Neuronal stem cell (in vitro differentiated cells): ENCODE measurements around the gene TMEM82.

ENCODE experiments used
- DNase-seq: peaks from one replicate; pipeline ENCODE4 v3.0.0-alpha.2; 2013; ENCODE audit warnings: low spot score
- H2AFZ ChIP-seq: one replicate; pipeline ENCODE4 v1.6.1; 2013; ENCODE audit warnings: mild to moderate bottlenecking, low read length, inconsistent platforms
- H2AK5ac ChIP-seq: 2 replicates; pipeline ENCODE4 v1.6.1; 2013; ENCODE audit warnings: low read depth, mild to moderate bottlenecking, inconsistent platforms, low read length, moderate library complexity, mixed read lengths
- H2BK120ac ChIP-seq: 2 replicates; pipeline ENCODE4 v1.6.1; 2013; ENCODE audit warnings: low read depth, mild to moderate bottlenecking, inconsistent platforms, low read length, moderate library complexity, mixed read lengths
- H2BK12ac ChIP-seq: one replicate; pipeline ENCODE4 v1.6.1; 2013; ENCODE audit warnings: low read length, inconsistent platforms
- H2BK15ac ChIP-seq: 2 replicates; pipeline ENCODE4 v1.6.1; 2013; ENCODE audit warnings: mild to moderate bottlenecking, low read length, inconsistent platforms, mixed read lengths
- H2BK5ac ChIP-seq: one replicate; pipeline ENCODE4 v1.6.1; 2013; ENCODE audit warnings: inconsistent platforms, mild to moderate bottlenecking, low read length, moderate library complexity
- H3K14ac ChIP-seq: one replicate; pipeline ENCODE4 v1.6.1; 2013; ENCODE audit warnings: low read length, inconsistent platforms
- H3K18ac ChIP-seq: 2 replicates; pipeline ENCODE4 v1.6.1; 2013; ENCODE audit warnings: low read length, inconsistent platforms
- H3K23ac ChIP-seq: 2 replicates; pipeline ENCODE4 v1.6.1; 2013; ENCODE audit warnings: low read depth, mild to moderate bottlenecking, mixed read lengths, low read length, inconsistent platforms; ENCODE audit not compliant: poor library complexity
- H3K27ac ChIP-seq: replicated peaks from 3 replicates; pipeline ENCODE4 v1.5.1; 2013; ENCODE audit warnings: low read length, inconsistent platforms
- H3K27me3 ChIP-seq, 3 experiments: 2 replicates each; pipeline ENCODE4 v1.6.1; 2013; ENCODE audit warnings: low read length in 3 of 3, mild to moderate bottlenecking in 2 of 3, inconsistent platforms in 1 of 3, low read depth in 1 of 3, mixed read lengths in 1 of 3, moderate library complexity in 1 of 3; ENCODE audit not compliant: control insufficient read depth in 3 of 3, insufficient read depth in 3 of 3
- H3K36me3 ChIP-seq, 2 donors: replicated peaks in 1 of 2; 2 replicates each; pipeline ENCODE4 v1.6.1; 2013; ENCODE audit warnings: low read length in 2 of 2; ENCODE audit not compliant: control insufficient read depth in 2 of 2, insufficient read depth in 2 of 2
- H3K4ac ChIP-seq: 2 replicates; pipeline ENCODE4 v1.6.1; 2013; ENCODE audit warnings: inconsistent platforms, mild to moderate bottlenecking, low read length, moderate library complexity
- H3K4me1 ChIP-seq, 2 donors: 1 replicate in 1 of 2; 2 replicates in 1 of 2; pipeline ENCODE4 v1.6.1; 2013; ENCODE audit warnings: low read length in 2 of 2, low read depth in 1 of 2; ENCODE audit not compliant: control insufficient read depth in 2 of 2, insufficient read depth in 1 of 2
- H3K4me2 ChIP-seq: one replicate; pipeline ENCODE4 v1.6.1; 2013; ENCODE audit warnings: mild to moderate bottlenecking, low read length, inconsistent platforms; ENCODE audit not compliant: insufficient read depth, poor library complexity, severe bottlenecking
- H3K4me3 ChIP-seq, 2 donors: 2 replicates each; pipeline ENCODE4 v1.5.1; 2013; ENCODE audit warnings: low read length in 2 of 2, mild to moderate bottlenecking in 2 of 2, inconsistent platforms in 1 of 2, moderate library complexity in 1 of 2
- H3K79me1 ChIP-seq: one replicate; pipeline ENCODE4 v1.6.1; 2013; ENCODE audit warnings: low read depth, mild to moderate bottlenecking, inconsistent platforms, low read length, moderate library complexity
- H3K9ac ChIP-seq: one replicate; pipeline ENCODE4 v1.6.1; 2013; ENCODE audit warnings: mild to moderate bottlenecking, low read depth, low read length, inconsistent platforms; ENCODE audit not compliant: poor library complexity
- H3K9me3 ChIP-seq, 2 donors: replicated peaks in 1 of 2; 2 replicates each; pipeline versions ENCODE3 to v1.6.1; 2013; ENCODE audit warnings: low read length in 2 of 2, mild to moderate bottlenecking in 2 of 2, inconsistent platforms in 1 of 2, low read depth in 1 of 2, mixed read lengths in 1 of 2, moderate library complexity in 1 of 2; ENCODE audit not compliant: control insufficient read depth in 2 of 2, insufficient read depth in 1 of 2
- H4K8ac ChIP-seq: one replicate; pipeline ENCODE4 v1.6.1; 2013; ENCODE audit warnings: low read depth, mild to moderate bottlenecking, inconsistent platforms, low read length, moderate library complexity
- H4K91ac ChIP-seq: one replicate; pipeline ENCODE4 v1.6.1; 2013; ENCODE audit warnings: low read length, low read depth, mild to moderate bottlenecking, inconsistent platforms; ENCODE audit not compliant: poor library complexity
- WGBS, 2 donors: extraction: QIAGEN DNeasy Blood & Tissue Kit; methylation state at CpG; one replicate each; pipeline ENCODE4 v1.1.7; 2013; ENCODE audit warnings: missing lambda C conversion rate in 2 of 2, mixed read lengths in 1 of 2; ENCODE audit not compliant: insufficient read length in 2 of 2, insufficient replicate concordance in 1 of 2; ENCODE audit errors: extremely low coverage in 2 of 2; 5-methylcytosine and 5-hydroxymethylcytosine counted together

Gene TMEM82

GRCh38 chr1:15714406-15715136 is 27.7 kb upstream of the TMEM82 start:
- Histone ChIP-seq H2AK5ac (no peak overlapping the region), H3K4me3 (no peak overlapping the region), H3K27ac (no peak overlapping the region), H2BK5ac (no peak overlapping the region), H3K9me3 (no peaks in the 10 kb centered on the region), H3K23ac (no peak overlapping the region), H3K36me3 (peaks cover 24 to 40% of the 10 kb centered on the region in 2 donors), H2BK12ac (no peak overlapping the region), H3K4ac (no peak overlapping the region), H3K79me1 (peaks cover 2% of the 10 kb centered on the region), H3K4me2 (no peak overlapping the region), H4K91ac (no peak overlapping the region), H2AFZ (no peak overlapping the region), H3K27me3 (peaks cover 0 to 6% (median 0%) of the 10 kb centered on the region in 3 experiments), H3K9ac (no peak overlapping the region), H2BK15ac (no peak overlapping the region), H3K4me1 (no peaks in the 10 kb centered on the region), H4K8ac (no peak overlapping the region), H2BK120ac (no peak overlapping the region), H3K18ac (no peak overlapping the region), H3K14ac (no peak overlapping the region)
- WGBS, 2 donors: no CpG with 5 or more reads among the region's 4 CpGs
- DNase-seq: no peak

- Histone ChIP-seq H2BK12ac (no peak overlapping the region), H4K8ac (no peak overlapping the region), H2BK120ac (no peak overlapping the region), H3K4ac (no peak overlapping the region), H3K79me1 (peaks cover 5% of the 10 kb centered on the region), H3K27me3 (peaks cover 0 to 6% (median 0%) of the 10 kb centered on the region in 3 experiments), H3K14ac (no peak overlapping the region), H3K4me1 (no peaks in the 10 kb centered on the region), H3K36me3 (peaks cover 41 to 63% of the 10 kb centered on the region in 2 donors), H2AFZ (no peak overlapping the region), H3K23ac (peak overlapping the region; percentile 91), H2BK5ac (peak overlapping the region; percentile 75), H3K4me3 (peak overlapping the region in 1 of 2 donors; percentile 30), H2AK5ac (no peak overlapping the region), H3K9ac (no peak overlapping the region), H4K91ac (no peak overlapping the region), H3K9me3 (no peaks in the 10 kb centered on the region), H3K4me2 (no peak overlapping the region), H3K27ac (no peak overlapping the region), H2BK15ac (no peak overlapping the region), H3K18ac (peak overlapping the region; percentile 48)
- no CpG with 5 or more reads among the region's 11 CpGs for WGBS, 2 donors
- DNase-seq: no peak
These were observed 24.7 kb upstream of the TMEM82 start for GRCh38 chr1:15717418-15718125.

GRCh38 chr1:15718199-15718601 is 24.1 kb upstream of the TMEM82 start:
- Histone ChIP-seq H2AK5ac (no peak overlapping the region), H3K36me3 (peaks cover 45 to 68% of the 10 kb centered on the region in 2 donors), H3K4me2 (no peak overlapping the region), H3K27ac (no peak overlapping the region), H2BK12ac (no peak overlapping the region), H2BK120ac (no peak overlapping the region), H4K91ac (no peak overlapping the region), H2BK5ac (peak overlapping the region; percentile 75), H3K27me3 (peaks cover 0 to 6% (median 0%) of the 10 kb centered on the region in 3 experiments), H3K18ac (peak overlapping the region; percentile 48), H3K9ac (no peak overlapping the region), H2BK15ac (no peak overlapping the region), H2AFZ (no peak overlapping the region), H3K14ac (peak overlapping the region; percentile 56), H3K23ac (peak overlapping the region; percentile 91), H3K4me1 (no peaks in the 10 kb centered on the region), H3K9me3 (no peaks in the 10 kb centered on the region), H3K4me3 (no peak overlapping the region), H4K8ac (no peak overlapping the region), H3K4ac (no peak overlapping the region), H3K79me1 (peaks cover 5% of the 10 kb centered on the region)
- WGBS, 2 donors: no CpG with 5 or more reads among the region's 8 CpGs
- no peak for DNase-seq

GRCh38 chr1:15719381-15720120 is 22.7 kb upstream of the TMEM82 start:
- Histone ChIP-seq H3K9ac (no peak overlapping the region), H3K18ac (no peak overlapping the region), H4K8ac (no peak overlapping the region), H3K4me2 (no peak overlapping the region), H3K27ac (no peak overlapping the region), H4K91ac (no peak overlapping the region), H3K23ac (no peak overlapping the region), H3K79me1 (peaks cover 7% of the 10 kb centered on the region), H3K27me3 (peaks cover 0 to 6% (median 0%) of the 10 kb centered on the region in 3 experiments), H2BK5ac (no peak overlapping the region), H3K9me3 (no peaks in the 10 kb centered on the region), H3K36me3 (peaks cover 45 to 74% of the 10 kb centered on the region in 2 donors), H2BK120ac (no peak overlapping the region), H2BK15ac (no peak overlapping the region), H3K14ac (no peak overlapping the region), H3K4me3 (no peak overlapping the region), H2BK12ac (no peak overlapping the region), H3K4ac (no peak overlapping the region), H2AFZ (no peak overlapping the region), H2AK5ac (no peak overlapping the region), H3K4me1 (no peaks in the 10 kb centered on the region)
- no peak for DNase-seq
- no CpG with 5 or more reads among the region's 12 CpGs for WGBS, 2 donors
